RWPE2 (cell line): ENCODE measurements around the gene DNAJC24.

Source experiments
- ATAC-seq: fragments of 200-7000 bp; cut with Tn5 transposase; 3 replicates; pipeline ENCODE4 v1.9.1; 2021; ENCODE audit warnings: low read depth
- DNase-seq: peaks from one replicate; pipeline ENCODE4 v3.0.0-alpha.2; 2020; ENCODE audit warnings: low spot score
- H3K27ac ChIP-seq: fragments of 450-650 bp; 2 replicates; pipeline ENCODE4 v1.5.1; 2017; ENCODE audit warnings: mild to moderate bottlenecking; ENCODE audit not compliant: poor library complexity, severe bottlenecking
- H3K27me3 ChIP-seq: fragments of 250-450 bp; sonication (Bioruptor Pico); 2 replicates; pipeline ENCODE4 v1.5.1; 2021; ENCODE audit warnings: mild to moderate bottlenecking, moderate library complexity; ENCODE audit not compliant: insufficient read depth, poor library complexity, severe bottlenecking
- H3K36me3 ChIP-seq: fragments of 250-450 bp; sonication (Bioruptor Pico); 2 replicates; pipeline ENCODE4 v1.5.1; 2020; ENCODE audit warnings: low read depth, mild to moderate bottlenecking, moderate library complexity
- H3K4me1 ChIP-seq: fragments of 250-450 bp; sonication (Bioruptor Pico); 2 replicates; pipeline ENCODE4 v1.5.1; 2021; ENCODE audit warnings: mild to moderate bottlenecking, moderate library complexity; ENCODE audit not compliant: insufficient read depth, poor library complexity, severe bottlenecking
- H3K4me3 ChIP-seq: fragments of 250-450 bp; sonication (Bioruptor Pico); 2 replicates; pipeline ENCODE4 v1.5.1; 2021; ENCODE audit warnings: mild to moderate bottlenecking, moderate library complexity; ENCODE audit not compliant: severe bottlenecking
- H3K9me3 ChIP-seq: fragments of 250-450 bp; sonication (Bioruptor Pico); 2 replicates; pipeline ENCODE4 v1.5.1; 2021; ENCODE audit warnings: mild to moderate bottlenecking, moderate library complexity; ENCODE audit not compliant: severe bottlenecking
- CTCF ChIP-seq: fragments of 450-650 bp; IDR thresholded peaks from one replicate; pipeline ENCODE4 v1.5.1; 2017; ENCODE audit warnings: mild to moderate bottlenecking, moderate library complexity; ENCODE audit not compliant: poor library complexity, severe bottlenecking

DNAJC24 gene

GRCh38 chr11:31443802-31444201, 74.1 kb downstream of the DNAJC24 start:
- ATAC-seq (no peak), DNase-seq (no peak)
- H3K27ac ChIP-seq = no peak overlapping the region
- peaks cover 12% of the 10 kb centered on the region for H3K36me3 ChIP-seq
- no peak for TF ChIP-seq CTCF
- no peaks in the 10 kb centered on the region for H3K9me3 ChIP-seq
- H3K27me3 ChIP-seq = no peaks in the 10 kb centered on the region
- H3K4me3 ChIP-seq = no peak overlapping the region
- H3K4me1 ChIP-seq = no peaks in the 10 kb centered on the region

GRCh38 chr11:31445621-31446020, 76.0 kb downstream of the DNAJC24 start:
- TF ChIP-seq CTCF = no peak
- H3K36me3 ChIP-seq = peaks cover 12% of the 10 kb centered on the region
- no peak overlapping the region for H3K4me3 ChIP-seq
- no peaks in the 10 kb centered on the region for H3K27me3 ChIP-seq
- H3K27ac ChIP-seq = no peak overlapping the region
- no peaks in the 10 kb centered on the region for H3K4me1 ChIP-seq
- no peaks in the 10 kb centered on the region for H3K9me3 ChIP-seq
- no peak for ATAC-seq
- DNase-seq = no peak

- Histone ChIP-seq H3K4me3 (no peak overlapping the region), H3K27me3 (no peaks in the 10 kb centered on the region), H3K27ac (no peak overlapping the region), H3K36me3 (peaks cover 9% of the 10 kb centered on the region), H3K4me1 (no peaks in the 10 kb centered on the region), H3K9me3 (no peaks in the 10 kb centered on the region)
- ATAC-seq = no peak
- no peak for DNase-seq
- no peak for TF ChIP-seq CTCF
These were observed 79.4 kb downstream of the DNAJC24 start for GRCh38 chr11:31449040-31449439.

- Histone ChIP-seq H3K4me3 (no peak overlapping the region), H3K4me1 (no peaks in the 10 kb centered on the region), H3K27me3 (no peaks in the 10 kb centered on the region), H3K27ac (no peak overlapping the region), H3K9me3 (no peaks in the 10 kb centered on the region), H3K36me3 (peaks cover 9% of the 10 kb centered on the region)
- no peak for TF ChIP-seq CTCF
- DNase-seq = no peak
- no peak for ATAC-seq
These were observed 81.2 kb downstream of the DNAJC24 start for GRCh38 chr11:31450841-31451240.

- Histone ChIP-seq H3K4me3 (no peak overlapping the region), H3K4me1 (no peaks in the 10 kb centered on the region), H3K36me3 (no peaks in the 10 kb centered on the region; the same call in 1 of the 2 replicates), H3K9me3 (no peaks in the 10 kb centered on the region), H3K27me3 (no peaks in the 10 kb centered on the region), H3K27ac (no peak overlapping the region)
- DNase-seq = no peak
- ATAC-seq = no peak
- TF ChIP-seq CTCF = no peak
These were observed 85.5 kb downstream of the DNAJC24 start for GRCh38 chr11:31455177-31455576.
